NCI-H2107 treated with DMSO at 0.1 percent for 48 hours (cell line): ENCODE results near the gene RPSA.
"Not testable (repeated sequence)": the region's sequence is repeated elsewhere in the genome, so short reads cannot be mapped to it uniquely, and the experiment has no call there.

Experiments used
- DNase-seq: peaks from one replicate; lab custom pipeline; 2025; ENCODE audit not compliant: unreplicated experiment; lab: John Stamatoyannopoulos, UW

RPSA gene

GRCh38 chr3:39406368-39407258 is at the start of gene RPSA:
Gene RPSA, plus strand, starts transcription at chr3:39406720. Its CDS starts 934 bp downstream, at chr3:39407654.
- peak; percentile 92 for DNase-seq

- DNase-seq, result no peak
Measured at GRCh38 chr3:39358333-39358732, 48.2 kb upstream of the RPSA start.

GRCh38 chr3:39361252-39361927 is 45.1 kb upstream of the RPSA start:
- no peak for DNase-seq

GRCh38 chr3:39362192-39362591 is 44.3 kb upstream of the RPSA start:
- DNase-seq, result no peak

GRCh38 chr3:39362812-39363211 is 43.7 kb upstream of the RPSA start:
- no peak for DNase-seq

GRCh38 chr3:39370450-39370849 is 36.1 kb upstream of the RPSA start:
- DNase-seq, result not testable (repeated sequence)

GRCh38 chr3:39372833-39373232 is 33.7 kb upstream of the RPSA start:
- DNase-seq, result no peak

- DNase-seq, result no peak
Measured at GRCh38 chr3:39376959-39377634, 29.4 kb upstream of the RPSA start.

GRCh38 chr3:39378088-39378487 is 28.4 kb upstream of the RPSA start:
- DNase-seq, result no peak

- no peak for DNase-seq
Measured at GRCh38 chr3:39378957-39379777, 27.4 kb upstream of the RPSA start.

- no peak for DNase-seq
Measured at GRCh38 chr3:39379778-39380155, 26.8 kb upstream of the RPSA start.

GRCh38 chr3:39381432-39381831 is 25.1 kb upstream of the RPSA start:
- DNase-seq, result no peak

GRCh38 chr3:39383045-39383880 is 23.3 kb upstream of the RPSA start, which contains the start of gene SLC25A38:
Gene SLC25A38, plus strand, starts transcription at chr3:39383370. Its CDS starts 355 bp downstream, at chr3:39383725.
- no peak for DNase-seq

GRCh38 chr3:39383881-39384664 is 22.4 kb upstream of the RPSA start:
- no peak for DNase-seq

GRCh38 chr3:39384665-39385000 is 21.9 kb upstream of the RPSA start:
- no peak for DNase-seq

- DNase-seq, result no peak
Measured at GRCh38 chr3:39385456-39386090, 20.9 kb upstream of the RPSA start.

GRCh38 chr3:39386318-39386717 is 20.2 kb upstream of the RPSA start:
- no peak for DNase-seq

- no peak for DNase-seq
Measured at GRCh38 chr3:39387411-39387975, 19.0 kb upstream of the RPSA start.
